HG03060 (cell line): ENCODE results near the gene ANKMY1.
"Not testable (repeated sequence)": the region's sequence is repeated elsewhere in the genome, so short reads cannot be mapped to it uniquely, and the experiment has no call there.

ENCODE experiments used
- ATAC-seq: cut with Tn5 transposase; IDR thresholded peaks from one replicate; pipeline ENCODE4 v1.9.1; 2021; ENCODE audit warnings: low read depth, moderate number of reproducible peaks; ENCODE audit not compliant: unreplicated experiment

Gene ANKMY1

DNA sequence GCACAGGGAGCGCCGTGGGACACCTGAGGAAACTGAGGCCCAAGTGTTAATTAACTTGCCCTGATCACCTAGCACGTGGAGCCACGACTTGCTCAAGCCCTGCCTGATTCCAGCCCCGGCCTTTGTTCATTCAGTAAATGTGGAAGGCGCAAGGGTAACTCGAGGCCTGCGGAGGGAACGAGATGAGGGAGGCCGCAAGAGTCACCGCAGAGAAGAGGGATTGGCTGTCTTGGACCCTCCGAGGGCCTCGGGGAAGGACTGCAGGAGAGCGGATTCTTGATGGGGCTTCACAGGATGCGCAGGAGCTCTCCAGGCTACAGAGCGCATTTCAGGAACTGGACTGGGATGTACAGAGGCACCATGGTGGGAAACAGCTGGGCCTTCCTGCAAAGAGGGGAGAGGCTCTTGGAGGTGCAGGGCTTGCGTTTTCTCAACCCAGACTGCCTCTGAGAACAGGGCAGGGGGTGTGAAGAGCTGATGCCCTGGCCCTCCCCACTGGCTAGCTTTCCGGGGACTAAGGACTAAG lies 511 bp upstream of the ANKMY1 start:
- no peak for ATAC-seq

GRCh38 chr2:240557101-240557751 lies 562 bp downstream of the ANKMY1 start:
- no peak for ATAC-seq

DNA sequence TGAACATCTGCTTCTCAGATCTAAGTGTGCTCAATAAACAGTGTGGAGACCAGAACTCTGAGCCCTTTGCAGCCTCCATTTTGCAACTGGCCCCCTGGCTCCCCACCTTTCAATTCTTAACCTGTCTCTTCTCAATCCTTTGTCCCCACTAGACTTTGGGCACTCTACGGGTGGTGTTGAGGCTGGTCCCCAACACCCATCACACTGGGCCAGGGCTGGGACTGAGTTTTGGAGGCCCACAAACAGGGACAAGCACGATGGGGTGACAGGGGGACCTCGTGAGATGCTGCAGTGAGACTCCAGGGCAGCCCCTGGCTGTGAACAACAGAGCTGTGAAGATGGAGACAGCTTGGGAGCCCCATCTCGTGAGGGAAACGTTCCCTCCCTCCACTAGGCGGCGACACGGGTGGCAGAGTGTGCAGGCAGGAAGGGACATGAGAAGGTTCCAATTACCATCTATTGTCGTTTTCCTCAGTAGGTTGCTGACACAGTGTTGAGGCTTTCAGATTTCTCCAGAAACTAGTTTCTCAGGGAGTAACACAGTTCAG lies 1.2 kb downstream of the ANKMY1 start:
- ATAC-seq, result no peak

GRCh38 chr2:240555541-240556250 lies 2.1 kb downstream of the ANKMY1 start:
- ATAC-seq, result no peak

- ATAC-seq, result no peak
Observed at GRCh38 chr2:240554767-240555493, 2.9 kb downstream of the ANKMY1 start.

- no peak for ATAC-seq
Observed at GRCh38 chr2:240553956-240554480, 3.8 kb downstream of the ANKMY1 start.

GRCh38 chr2:240551811-240552210 lies 6.0 kb downstream of the ANKMY1 start:
- no peak for ATAC-seq

DNA sequence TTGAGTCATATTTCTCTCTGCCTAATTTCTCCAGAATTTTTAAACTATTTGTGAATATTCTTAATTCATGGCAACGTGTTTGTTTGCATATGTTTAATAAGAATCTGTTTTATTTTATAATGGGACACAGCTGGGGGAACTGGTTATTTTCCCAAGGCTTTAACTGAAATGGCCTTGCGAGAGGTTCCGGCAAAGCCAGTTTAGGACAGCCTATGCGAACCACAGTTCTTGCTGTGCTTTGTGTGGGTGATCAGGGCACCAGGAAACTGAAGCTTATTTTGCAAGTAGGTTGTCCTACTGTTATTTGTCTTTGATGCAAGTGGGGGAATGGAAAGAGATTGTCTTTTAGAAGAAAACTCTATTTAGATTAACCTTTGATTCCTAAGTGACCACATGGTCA lies 6.5 kb downstream of the ANKMY1 start:
- ATAC-seq, result no peak

GRCh38 chr2:240539906-240540305 lies 17.9 kb downstream of the ANKMY1 start:
- no peak for ATAC-seq

GRCh38 chr2:240539101-240539500 lies 18.7 kb downstream of the ANKMY1 start:
- not testable (repeated sequence) for ATAC-seq

- ATAC-seq, result no peak
Observed at GRCh38 chr2:240538031-240538780, 19.6 kb downstream of the ANKMY1 start.

GRCh38 chr2:240532031-240532775 lies 25.6 kb downstream of the ANKMY1 start:
- ATAC-seq, result no peak

DNA sequence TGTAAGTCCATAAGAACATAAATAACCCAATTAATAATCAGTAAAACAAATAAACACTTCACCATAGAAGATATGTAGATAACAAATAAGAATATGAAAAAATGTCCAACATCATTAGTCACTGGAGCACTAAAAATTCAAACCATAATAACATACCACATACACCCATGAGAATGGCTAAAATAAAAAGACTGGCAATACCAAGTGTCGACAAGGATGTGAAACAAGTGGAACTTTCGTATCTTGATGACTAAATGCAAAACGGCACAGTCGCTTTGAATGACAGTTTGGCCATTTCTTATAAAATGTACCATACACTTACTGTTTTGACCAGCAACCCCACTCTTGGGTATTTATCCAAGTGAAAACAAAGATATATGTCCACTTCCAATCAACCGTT lies 26.8 kb downstream of the ANKMY1 start:
- ATAC-seq, result no peak

- ATAC-seq, result no peak
Observed at GRCh38 chr2:240530181-240530580, 27.6 kb downstream of the ANKMY1 start.

- ATAC-seq, result no peak
Observed at GRCh38 chr2:240529344-240529999, 28.3 kb downstream of the ANKMY1 start.

DNA sequence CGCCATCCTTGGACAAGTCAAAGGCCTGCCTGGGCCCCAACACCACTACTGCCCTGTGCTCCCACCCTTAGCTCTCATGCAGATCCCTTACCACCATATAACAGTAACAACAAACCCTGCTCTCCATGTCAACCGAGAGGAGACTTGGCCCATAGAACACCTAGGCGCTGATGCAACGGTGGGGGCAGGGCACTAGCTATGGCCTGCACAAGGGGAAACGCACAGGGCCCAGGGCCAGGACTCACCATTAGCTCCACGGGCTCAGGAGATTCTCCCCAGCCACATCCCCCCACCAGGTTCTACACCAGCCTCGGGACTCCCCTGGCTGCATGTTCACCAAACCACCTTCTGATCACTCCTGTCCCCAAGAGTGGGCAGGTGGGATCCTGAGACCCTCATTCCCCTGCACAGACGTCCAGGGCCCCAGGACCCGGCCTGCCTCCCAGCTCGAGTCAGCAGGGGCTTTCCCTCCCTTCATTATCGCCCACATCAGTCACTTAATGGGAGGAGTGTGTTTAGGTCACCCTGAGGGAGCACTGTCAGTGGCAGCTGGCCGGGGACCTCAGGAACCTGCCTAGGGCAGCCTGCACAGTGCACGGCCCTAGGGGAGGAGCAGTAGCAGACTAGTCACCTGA lies 29.3 kb downstream of the ANKMY1 start:
- ATAC-seq, result no peak

- no peak for ATAC-seq
Observed at GRCh38 chr2:240527153-240527750, 30.5 kb downstream of the ANKMY1 start.

- no peak for ATAC-seq
Observed at GRCh38 chr2:240526521-240526920, 31.3 kb downstream of the ANKMY1 start.
